Thyroid gland (tissue), 4 donors: ENCODE results near the gene KCNQ2.

ENCODE experiments used
- POLR2A ChIP-seq, 2 donors: fragments of 450-650 bp; IDR thresholded peaks; one replicate each; pipeline ENCODE4 v1.6.1; 2017; ENCODE audit warnings: antibody characterized with exemption in 2 of 2, mild to moderate bottlenecking in 2 of 2, moderate library complexity in 1 of 2
- TF ChIP-seq, protein P1 (sequence below), 6 experiments: fragments of 200-600 bp in 3 of 6; fragments of 450-650 bp in 3 of 6; sonication (generic) in 3 of 6; IDR thresholded peaks; one replicate each; pipeline ENCODE4 v1.5.1; 2016 to 2019; ENCODE audit warnings: antibody characterized with exemption in 6 of 6, mild to moderate bottlenecking in 2 of 6, inconsistent platforms in 1 of 6, moderate library complexity in 1 of 6

DNA sequence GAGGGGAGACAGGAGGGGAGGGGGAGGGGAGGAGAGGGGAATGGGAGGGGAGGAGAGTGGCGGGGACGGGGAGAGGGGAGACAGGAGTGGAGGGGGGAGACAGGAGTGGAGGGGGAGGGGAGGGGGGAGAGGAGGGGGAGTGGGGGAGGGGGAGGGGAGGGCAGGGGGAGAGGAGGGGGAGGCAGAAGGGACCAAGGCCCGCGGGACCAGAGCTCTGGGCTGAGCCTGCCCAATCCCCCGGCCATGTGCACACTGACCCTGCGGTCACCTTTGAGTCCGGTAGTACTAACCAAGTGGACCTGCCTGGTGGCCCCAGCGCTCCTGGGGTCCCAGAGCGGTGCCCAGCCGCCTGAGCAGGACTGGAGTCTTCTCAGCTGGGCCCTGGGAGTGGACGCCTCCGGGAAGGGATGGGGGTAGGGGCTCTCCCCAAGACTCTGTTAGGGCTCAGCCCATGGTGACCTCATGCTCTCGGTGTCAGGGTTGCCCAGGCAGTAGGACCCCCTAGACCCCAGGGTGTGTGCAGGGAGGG lies 471 bp upstream of the KCNQ2 start:
- TF ChIP-seq, protein P1, sequence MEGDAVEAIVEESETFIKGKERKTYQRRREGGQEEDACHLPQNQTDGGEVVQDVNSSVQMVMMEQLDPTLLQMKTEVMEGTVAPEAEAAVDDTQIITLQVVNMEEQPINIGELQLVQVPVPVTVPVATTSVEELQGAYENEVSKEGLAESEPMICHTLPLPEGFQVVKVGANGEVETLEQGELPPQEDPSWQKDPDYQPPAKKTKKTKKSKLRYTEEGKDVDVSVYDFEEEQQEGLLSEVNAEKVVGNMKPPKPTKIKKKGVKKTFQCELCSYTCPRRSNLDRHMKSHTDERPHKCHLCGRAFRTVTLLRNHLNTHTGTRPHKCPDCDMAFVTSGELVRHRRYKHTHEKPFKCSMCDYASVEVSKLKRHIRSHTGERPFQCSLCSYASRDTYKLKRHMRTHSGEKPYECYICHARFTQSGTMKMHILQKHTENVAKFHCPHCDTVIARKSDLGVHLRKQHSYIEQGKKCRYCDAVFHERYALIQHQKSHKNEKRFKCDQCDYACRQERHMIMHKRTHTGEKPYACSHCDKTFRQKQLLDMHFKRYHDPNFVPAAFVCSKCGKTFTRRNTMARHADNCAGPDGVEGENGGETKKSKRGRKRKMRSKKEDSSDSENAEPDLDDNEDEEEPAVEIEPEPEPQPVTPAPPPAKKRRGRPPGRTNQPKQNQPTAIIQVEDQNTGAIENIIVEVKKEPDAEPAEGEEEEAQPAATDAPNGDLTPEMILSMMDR (IDR thresholded peaks at IDR 0.05): no peak
- no peak for TF ChIP-seq POLR2A (IDR thresholded peaks at IDR 0.05)
